Measurements from ENCODE around the gene ADIPOQ. TPM values are rescaled to one million over a fixed set of nuclear protein-coding genes. Genes with fewer than 3 reads are reported as not detected.
"Not testable (repeated sequence)": the region's sequence is repeated elsewhere in the genome, so short reads cannot be mapped to it uniquely, and the experiment has no call there.

ADIPOQ gene
- total RNA-seq, 4 donors from 2014 or later: 0.23 to 34.5 (median 0.57) TPM

- Histone ChIP-seq H3K27ac (no peak overlapping the region), H3K9me3 (no peaks in the 10 kb centered on the region), H3K4me3 (no peak overlapping the region), H3K27me3 (peaks cover 6% of the 10 kb centered on the region), H3K36me3 (no peaks in the 10 kb centered on the region), H3K4me1 (no peaks in the 10 kb centered on the region)
- ATAC-seq: no peak
- whole genome bisulfite sequencing, 2 donors (ENCODE audit: low coverage in 1 of 2): 81 to 88% methylated on average over 4 to 5 of the region's 5 CpGs
- no peak for TF ChIP-seq EP300 (IDR thresholded peaks at IDR 0.05)
- no peak for TF ChIP-seq CTCF (IDR thresholded peaks at IDR 0.05)
- no peak for TF ChIP-seq POLR2A (IDR thresholded peaks at IDR 0.05)
- no peak for TF ChIP-seq POLR2AphosphoS5 (IDR thresholded peaks at IDR 0.05)
Observed at GRCh38 chr3:186886202-186886981, 43.9 kb downstream of the ADIPOQ start.

GRCh38 chr3:186887507-186887938 is 45.0 kb downstream of the ADIPOQ start:
- not testable (repeated sequence) for H3K4me3 ChIP-seq, H3K36me3 ChIP-seq, H3K27ac ChIP-seq, H3K9me3 ChIP-seq, H3K4me1 ChIP-seq, ATAC-seq, H3K27me3 ChIP-seq
- WGBS, 2 donors (ENCODE audit: low coverage in 1 of 2): no CpG with 5 or more reads among the region's 5 CpGs

GRCh38 chr3:186888569-186888968 is 46.1 kb downstream of the ADIPOQ start:
- Histone ChIP-seq H3K36me3 (no peaks in the 10 kb centered on the region), H3K27me3 (peaks cover 8% of the 10 kb centered on the region), H3K9me3 (no peaks in the 10 kb centered on the region), H3K4me1 (no peaks in the 10 kb centered on the region), H3K4me3 (no peak overlapping the region), H3K27ac (no peak overlapping the region)
- no peak for ATAC-seq
- TF ChIP-seq POLR2AphosphoS5 (IDR thresholded peaks at IDR 0.05) (no peak), CTCF (IDR thresholded peaks at IDR 0.05) (no peak), EP300 (IDR thresholded peaks at IDR 0.05) (no peak), POLR2A (IDR thresholded peaks at IDR 0.05) (no peak)
- WGBS, 2 donors (ENCODE audit: low coverage in 1 of 2): 31 to 70% methylated on average over 2 to 6 of the region's 6 CpGs

- WGBS, 2 donors (ENCODE audit: low coverage in 1 of 2): 94 to 100% methylated on average over 1 to 4 of the region's 4 CpGs
Observed at GRCh38 chr3:186889698-186890097, 47.2 kb downstream of the ADIPOQ start.

GRCh38 chr3:186890911-186891310 is 48.4 kb downstream of the ADIPOQ start:
- H3K27ac ChIP-seq: no peak overlapping the region
- H3K4me3 ChIP-seq: no peak overlapping the region
- no peaks in the 10 kb centered on the region for H3K9me3 ChIP-seq
- no peaks in the 10 kb centered on the region for H3K36me3 ChIP-seq
- TF ChIP-seq CTCF (IDR thresholded peaks at IDR 0.05) (no peak), POLR2AphosphoS5 (IDR thresholded peaks at IDR 0.05) (no peak), EP300 (IDR thresholded peaks at IDR 0.05) (no peak), POLR2A (IDR thresholded peaks at IDR 0.05) (no peak)
- peaks cover 8% of the 10 kb centered on the region for H3K27me3 ChIP-seq
- ATAC-seq: no peak
- H3K4me1 ChIP-seq: no peaks in the 10 kb centered on the region

More at GRCh38 chr3:186889698-186890097, 47.2 kb downstream of the ADIPOQ start:
- H3K9me3 ChIP-seq, H3K27ac ChIP-seq, H3K36me3 ChIP-seq, H3K27me3 ChIP-seq, H3K4me1 ChIP-seq, H3K4me3 ChIP-seq, ATAC-seq: not testable (repeated sequence)

GRCh38 chr3:186893071-186893470 is 50.6 kb downstream of the ADIPOQ start:
- not testable (repeated sequence) for H3K9me3 ChIP-seq, H3K4me3 ChIP-seq, ATAC-seq, H3K4me1 ChIP-seq, H3K36me3 ChIP-seq, H3K27ac ChIP-seq, H3K27me3 ChIP-seq
- no CpG with 5 or more reads among the region's 2 CpGs for WGBS, 2 donors (ENCODE audit: low coverage in 1 of 2)
